K562 (cell line): ENCODE data around the gene ROR2. TPM values are rescaled to one million over a fixed set of nuclear protein-coding genes. Genes with fewer than 3 reads are reported as not detected.

Source experiments
- ATAC-seq: fragments of 200-7000 bp; cut with Tn5 transposase; 3 replicates; pipeline ENCODE4 v1.9.1; 2020; ENCODE audit warnings: moderate library complexity
- BruUV-seq: library from RNA; stranded (reverse); fragments of 400-500 nt; replicated peaks from 2 replicates; lab custom pipeline; 2021; lab: Mats Ljungman, UMichigan
- CTCF ChIA-PET: fragments of 300-600 bp; formaldehyde crosslinking; extraction: SDS; loops from one replicate; lab custom pipeline; 2021; ENCODE audit warnings: low intra/inter-chr PET ratio; lab: Yijun Ruan, JAX
- POLR2A ChIA-PET: fragments of 300-600, 350-650 bp; sonication (Branson Sonifier 250); formaldehyde crosslinking; extraction: SDS; loops from one replicate; lab custom pipeline; 2021; ENCODE audit warnings: antibody characterized with exemption, inconsistent platforms; lab: Yijun Ruan, JAX
- DNase-seq, 4 experiments: peaks; one replicate each; pipeline versions ENCODE4 v3.0.0 to v3.0.0-alpha.2; 2011 to 2018; ENCODE audit warnings: low spot score in 3 of 4, mixed read lengths in 3 of 4; ENCODE audit errors: extremely low read depth in 1 of 4
- FAIRE-seq: peaks from 2 replicates; lab custom pipeline; 2011; peaks lifted over from hg19 to GRCh38; lab: Jason Lieb, UNC
- H2AFZ ChIP-seq: 2 replicates; pipeline ENCODE4 v1.6.0; 2011; ENCODE audit warnings: low read depth, low read length, control low read depth, inconsistent platforms
- H3K27ac ChIP-seq: fragments of 200-600 bp; 3 replicates; pipeline ENCODE4 v1.8.0; 2011; ENCODE audit warnings: low read depth, mild to moderate bottlenecking, control low read depth, inconsistent platforms, low read length, moderate library complexity, mixed read lengths; ENCODE audit errors: extremely low read depth
- H3K27me3 ChIP-seq, 2 experiments: fragments of 300-600 bp in 1 of 2; 2 replicates in 1 of 2; 3 replicates in 1 of 2; pipeline versions ENCODE4 v1.6.0 to v1.8.0; 2011; ENCODE audit warnings: inconsistent platforms in 2 of 2, low read length in 2 of 2, mild to moderate bottlenecking in 1 of 2, mixed read lengths in 1 of 2, moderate library complexity in 1 of 2; ENCODE audit not compliant: control insufficient read depth in 2 of 2, insufficient read depth in 2 of 2
- H3K36me3 ChIP-seq: fragments of 300-600 bp; 3 replicates; pipeline ENCODE4 v1.8.0; 2011; ENCODE audit warnings: mild to moderate bottlenecking, low read length, inconsistent platforms; ENCODE audit not compliant: control insufficient read depth, insufficient read depth
- H3K4me1 ChIP-seq, 2 experiments: fragments of 200-600 bp in 1 of 2; replicated peaks in 1 of 2; 2 replicates in 1 of 2; 3 replicates in 1 of 2; pipeline versions ENCODE4 v1.5.1 to v1.8.0; 2011; ENCODE audit warnings: inconsistent platforms in 2 of 2, low read length in 2 of 2, mild to moderate bottlenecking in 1 of 2, mixed read lengths in 1 of 2, moderate library complexity in 1 of 2; ENCODE audit not compliant: control insufficient read depth in 2 of 2, insufficient read depth in 2 of 2
- H3K4me2 ChIP-seq: 2 replicates; pipeline ENCODE4 v1.6.1; 2011; ENCODE audit warnings: low read length, control low read depth, inconsistent platforms, mixed read lengths; ENCODE audit not compliant: insufficient read depth
- H3K4me3 ChIP-seq: fragments of 200-600 bp; sonication (generic), shearing (Covaris generic); 2 replicates; pipeline ENCODE4 v1.5.1; 2016; ENCODE audit warnings: control low read depth, inconsistent platforms
- H3K79me2 ChIP-seq: fragments of 200-600 bp; 3 replicates; pipeline ENCODE4 v1.8.0; 2011; ENCODE audit warnings: low read length, inconsistent platforms; ENCODE audit not compliant: control insufficient read depth, insufficient read depth
- H3K9ac ChIP-seq, 2 experiments: 2 replicates each; pipeline versions ENCODE4 v1.6.0 to v1.6.1; 2011; ENCODE audit warnings: low read depth in 2 of 2, low read length in 2 of 2, control low read depth in 1 of 2, inconsistent platforms in 1 of 2, mild to moderate bottlenecking in 1 of 2, mixed read lengths in 1 of 2; ENCODE audit not compliant: insufficient read depth in 1 of 2
- H3K9me1 ChIP-seq: one replicate; pipeline ENCODE4 v1.6.0; 2011; ENCODE audit warnings: inconsistent platforms, mild to moderate bottlenecking, low read length, moderate library complexity; ENCODE audit not compliant: control insufficient read depth, insufficient read depth
- H3K9me3 ChIP-seq: replicated peaks from 2 replicates; pipeline ENCODE4 v1.5.1; 2011; ENCODE audit warnings: low read depth, low read length, inconsistent platforms; ENCODE audit not compliant: control insufficient read depth, insufficient read depth
- H4K20me1 ChIP-seq: replicated peaks from 2 replicates; pipeline ENCODE4 v1.6.1; 2011; ENCODE audit warnings: low read length, inconsistent platforms, mixed read lengths; ENCODE audit not compliant: control insufficient read depth, insufficient read depth
- COPS2 ChIP-seq: fragments of 450-650 bp; conservative IDR thresholded peaks from 2 replicates; pipeline ENCODE4 v1.6.1; 2016; ENCODE audit warnings: mild to moderate bottlenecking, moderate library complexity
- DEAF1 ChIP-seq: fragments of 450-650 bp; formaldehyde crosslinking; IDR thresholded peaks from 2 replicates; pipeline ENCODE4 v1.4.0; 2020; ENCODE audit warnings: mild to moderate bottlenecking, moderate library complexity
- HES1 ChIP-seq: fragments of 450-650 bp; IDR thresholded peaks from 2 replicates; pipeline ENCODE4 v1.6.1; 2016; ENCODE audit warnings: low read depth, mild to moderate bottlenecking, moderate library complexity
- KAT2B ChIP-seq: IDR thresholded peaks from one replicate; pipeline ENCODE4 v1.6.1; 2012; ENCODE audit warnings: low read depth, mild to moderate bottlenecking, control low read depth, inconsistent platforms, low read length, moderate library complexity
- MED1 ChIP-seq: sonication (generic); formaldehyde crosslinking; IDR thresholded peaks from 2 replicates; pipeline ENCODE4 v1.8.1; 2023; ENCODE audit warnings: missing genetic modification reagents, borderline replicate concordance
- NELFE ChIP-seq: IDR thresholded peaks from 2 replicates; pipeline ENCODE4 v1.6.1; 2011; ENCODE audit warnings: mild to moderate bottlenecking; ENCODE audit not compliant: insufficient read depth, insufficient read length
- NFIC ChIP-seq: fragments of 450-650 bp; IDR thresholded peaks from 2 replicates; pipeline ENCODE4 v1.6.1; 2017; ENCODE audit warnings: mild to moderate bottlenecking, inconsistent platforms
- PBX2 ChIP-seq, 2 experiments: IDR thresholded peaks in 1 of 2; conservative IDR thresholded peaks in 1 of 2; 2 replicates each; pipeline ENCODE4 v1.6.1; 2016; ENCODE audit warnings: low read depth in 2 of 2, mild to moderate bottlenecking in 1 of 2, missing compliant biosample characterization in 1 of 2, missing genetic modification characterization in 1 of 2, moderate library complexity in 1 of 2
- RAD21 ChIP-seq, 2 experiments: fragments of 250-450 bp in 1 of 2; fragments of 450-650 bp in 1 of 2; sonication (Bioruptor Pico) in 1 of 2; formaldehyde crosslinking in 1 of 2; IDR thresholded peaks in 1 of 2; conservative IDR thresholded peaks in 1 of 2; 2 replicates each; pipeline versions ENCODE4 v1.4.0 to v1.8.0; 2020 to 2022; ENCODE audit warnings: mild to moderate bottlenecking in 2 of 2, moderate library complexity in 1 of 2
- SRF ChIP-seq, 2 experiments: fragments of 250-450, 450-650 bp in 1 of 2; sonication (Bioruptor Pico) in 1 of 2; sonication (generic) in 1 of 2; formaldehyde crosslinking; IDR thresholded peaks; 2 replicates each; pipeline versions ENCODE4 v1.5.0 to v1.5.1; 2020 to 2022; ENCODE audit warnings: mild to moderate bottlenecking in 1 of 2, missing genetic modification reagents in 1 of 2
- TCF7L2 ChIP-seq: fragments of 150-350 bp; IDR thresholded peaks from 2 replicates; pipeline ENCODE4 v1.6.1; 2016; ENCODE audit warnings: low read depth, mild to moderate bottlenecking, low read length, moderate library complexity
- ZFP30 ChIP-seq: fragments of 250-450 bp; sonication (Bioruptor Pico); IDR thresholded peaks from 2 replicates; pipeline ENCODE4 v1.8.0; 2022; ENCODE audit warnings: moderate library complexity, mild to moderate bottlenecking, inconsistent platforms, borderline replicate concordance
- ZNF644 ChIP-seq: fragments of 200-800 bp; sonication (Bioruptor generic); IDR thresholded peaks from 2 replicates; pipeline ENCODE4 v1.6.1; 2016; ENCODE audit warnings: low read depth, missing genetic modification characterization, missing compliant biosample characterization
- ZNF778 ChIP-seq: fragments of 450-650 bp; formaldehyde crosslinking; IDR thresholded peaks from 2 replicates; pipeline ENCODE4 v1.4.0; 2020; ENCODE audit warnings: mild to moderate bottlenecking, moderate library complexity
- WGBS: fragments of 100-300 bp; shearing (Covaris generic); methylation state at CpG from one replicate; pipeline ENCODE4 v1.1.6; 2016; ENCODE audit warnings: low coverage, mixed read lengths; ENCODE audit not compliant: insufficient coverage; ENCODE audit errors: missing lambda C conversion rate; 5-methylcytosine and 5-hydroxymethylcytosine counted together
- in situ Hi-C: fragments of 300-500 bp; cut with MboI; formaldehyde crosslinking; loops from 4 replicates; pipeline ENCODE4 v1.15.0; 2018; ENCODE audit warnings: inconsistent platforms, mixed read lengths
- intact Hi-C: fragments of 100-400 bp; cut with micrococcal nuclease; formaldehyde crosslinking; loops from 2 replicates; pipeline ENCODE4 v1.14.2; 2022
- polyA plus RNA-seq, 8 experiments: library from polyadenylated mRNA; depleted of rRNA in 4 of 8; stranded (reverse) in 5 of 8; unstranded in 3 of 8; fragments of >200 nt; fragmentation: Nextera tagmentation in 2 of 8; fragmentation: Illumina TruSeq in 1 of 8; extraction: Ambion mirVana in 2 of 8; extraction: Trizol in 1 of 8; gene quantifications; 2 replicates each; pipeline versions ENCODE4 v1.2.1 to v1.2.3, GENCODE V29; 2011 to 2014; ENCODE audit warnings: inconsistent platforms in 1 of 8, missing spikeins in 1 of 8
- total RNA-seq, 7 experiments: library from RNA; depleted of rRNA in 6 of 7; stranded (reverse); fragments of >200 nt in 6 of 7; fragmentation: Illumina TruSeq in 2 of 7; extraction: Trizol in 2 of 7; gene quantifications; 2 replicates each; pipeline versions ENCODE4 v1.2.1 to v1.2.3, GENCODE V29; 2011 to 2021; ENCODE audit warnings: low replicate concordance in 1 of 7

ROR2 gene
- total and polyA plus RNA-seq, 9 of the 15 experiments (the other 6 are each of a cell fraction or from before 2014, with no cell fraction given), result 5.6 to 33.8 (median 15.3) TPM

GRCh38 chr9:91840469-91840868, 109.6 kb downstream of the ROR2 start (continued):
- TF ChIP-seq COPS2, result no peak

- no peak overlapping the region for H2AFZ ChIP-seq
- peaks cover 8 to 26% of the 10 kb centered on the region in 2 experiments; a peak in 4 of 5 replicates for H3K4me1 ChIP-seq
- peaks cover 8% of the 10 kb centered on the region; the same call in 1 of the 3 replicates for H3K36me3 ChIP-seq
- no peak overlapping the region for H3K4me3 ChIP-seq
- in situ Hi-C loops (no loop called here), intact Hi-C loops (no loop called here)
- CTCF ChIA-PET, result no interaction called here
- H3K9ac ChIP-seq, result no peak overlapping the region
- no peak for ATAC-seq
- no TSS peak for BruUV-seq
- no peaks in the 10 kb centered on the region for H3K9me3 ChIP-seq
- no peak for FAIRE-seq
- H3K4me2 ChIP-seq, result no peak overlapping the region
- peaks cover 46% of the 10 kb centered on the region for H3K79me2 ChIP-seq
- DNase-seq, result no peak
- H3K9me1 ChIP-seq, result peaks cover 9% of the 10 kb centered on the region
- no peaks in the 10 kb centered on the region for H3K27me3 ChIP-seq
- 81% methylated on average over 14 of the region's 14 CpGs for WGBS
- POLR2A ChIA-PET, result interaction anchor here (1.1 kb wide), 1 partner anchor 26 kb away, joined by 6 read pairs; no protein-coding TSS in a partner anchor
- no peak overlapping the region for H3K27ac ChIP-seq
- peaks cover 16% of the 10 kb centered on the region for H4K20me1 ChIP-seq
- TF ChIP-seq KAT2B (no peak), COPS2 (no peak), RAD21 (CRISPR knock-in tag; conservative IDR thresholded peaks at IDR 0.05 in 1 of 2, IDR thresholded peaks at IDR 0.05 in 1 of 2) (no peak), DEAF1 (CRISPR knock-in tag) (no peak), ZFP30 (CRISPR knock-in tag) (no peak), ZNF644 (no peak), TCF7L2 (no peak), ZNF778 (no peak), SRF (CRISPR knock-in tag; IDR thresholded peaks at IDR 0.05) (no peak), HES1 (no peak), NELFE (no peak), PBX2 (CRISPR knock-in tag; IDR thresholded peaks at IDR 0.05; ENCODE audit: low read depth) (no peak), PBX2 (tag; conservative IDR thresholded peaks at IDR 0.05; ENCODE audit: low read depth) (no peak), NFIC (no peak), MED1 (CRISPR knock-in tag) (no peak)
Observed at GRCh38 chr9:91839926-91840465, 110.0 kb downstream of the ROR2 start.
